GM19239 (cell line): ENCODE results near the gene LINC00305.

Experiments used
- DNase-seq: peaks from one replicate; pipeline ENCODE4 v3.0.0; 2011; ENCODE audit warnings: low spot score; ENCODE audit not compliant: insufficient read length
- FAIRE-seq: peaks from 2 replicates; lab custom pipeline; 2011; peaks lifted over from hg19 to GRCh38; lab: Jason Lieb, UNC

LINC00305 gene

GRCh38 chr18:64148988-64149387 lies at the start of gene LINC00305:
LINC00305 (minus strand) TSS chr18:64149088.
- FAIRE-seq (no peak), DNase-seq (no peak)

- DNase-seq (no peak), FAIRE-seq (no peak)
Observed at GRCh38 chr18:64191069-64191468, 42.2 kb upstream of the LINC00305 start.

DNA sequence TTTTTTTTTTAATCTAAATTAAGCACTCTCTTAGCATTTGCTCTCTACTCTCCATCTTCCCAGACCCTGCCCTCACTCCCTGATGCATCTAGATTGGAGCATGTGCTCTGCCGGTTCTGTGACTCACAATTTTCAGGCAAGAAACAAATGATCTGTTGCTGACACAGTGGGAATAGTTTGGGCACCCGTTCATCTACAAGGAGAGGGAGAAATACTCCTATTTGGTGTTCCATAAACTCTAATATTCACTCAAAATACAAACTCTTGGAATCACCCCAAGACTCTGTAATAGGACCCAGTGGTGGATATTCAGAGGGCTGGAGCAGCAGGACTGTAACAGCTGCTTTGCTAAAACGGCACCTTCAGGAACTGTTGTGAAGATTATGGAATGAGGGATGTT lies 37.1 kb upstream of the LINC00305 start:
- FAIRE-seq (no peak), DNase-seq (no peak)

GRCh38 chr18:64183665-64184064 lies 34.8 kb upstream of the LINC00305 start:
- FAIRE-seq (no peak), DNase-seq (no peak)

GRCh38 chr18:64180617-64181016 lies 31.7 kb upstream of the LINC00305 start:
- no peak for DNase-seq
- FAIRE-seq, result no peak

DNA sequence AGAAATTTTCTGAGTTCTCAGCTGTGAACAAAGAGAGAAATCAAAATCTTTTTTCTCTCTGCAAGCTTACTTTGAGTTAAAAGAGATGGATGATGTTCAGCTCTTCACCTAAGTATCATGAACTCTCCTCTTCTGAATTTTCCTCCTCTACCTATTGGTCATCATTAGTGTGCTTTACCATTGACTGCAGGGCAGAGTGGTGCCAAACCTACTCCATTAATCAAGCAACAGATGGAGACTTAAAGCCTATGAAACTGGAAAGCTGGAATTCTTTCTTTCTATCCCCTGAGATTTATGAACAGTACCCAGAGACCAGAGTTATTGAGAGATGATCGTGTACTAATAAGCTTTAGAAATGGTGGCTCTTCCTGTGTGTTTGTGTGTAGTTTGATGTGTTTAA lies 31.3 kb upstream of the LINC00305 start:
- FAIRE-seq (no peak), DNase-seq (no peak)

DNA sequence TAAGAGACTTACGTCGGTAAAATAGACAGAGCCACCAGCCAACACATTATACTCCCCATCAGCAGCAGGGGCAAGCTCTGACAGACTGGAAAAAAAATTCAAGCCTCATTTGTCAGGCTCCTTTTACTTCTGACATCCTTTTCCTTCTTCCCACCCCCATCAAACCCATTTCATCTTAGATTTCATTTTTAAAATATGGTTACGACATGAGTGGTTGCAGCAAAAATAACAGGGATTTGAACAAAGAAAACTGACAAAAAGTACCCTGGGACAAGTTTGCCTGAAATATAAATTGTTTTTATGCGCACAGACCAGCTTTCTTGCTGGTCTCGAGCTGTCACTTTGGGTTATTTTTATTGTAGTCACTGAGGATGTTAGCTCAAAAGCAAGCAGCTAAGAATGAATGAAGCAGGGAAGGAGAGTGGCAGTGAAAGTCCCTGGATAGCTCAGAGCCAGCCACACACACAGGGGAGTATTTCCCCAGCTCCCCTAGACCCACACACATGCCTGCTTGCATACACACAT lies 30.7 kb upstream of the LINC00305 start:
- FAIRE-seq, result no peak

DNA sequence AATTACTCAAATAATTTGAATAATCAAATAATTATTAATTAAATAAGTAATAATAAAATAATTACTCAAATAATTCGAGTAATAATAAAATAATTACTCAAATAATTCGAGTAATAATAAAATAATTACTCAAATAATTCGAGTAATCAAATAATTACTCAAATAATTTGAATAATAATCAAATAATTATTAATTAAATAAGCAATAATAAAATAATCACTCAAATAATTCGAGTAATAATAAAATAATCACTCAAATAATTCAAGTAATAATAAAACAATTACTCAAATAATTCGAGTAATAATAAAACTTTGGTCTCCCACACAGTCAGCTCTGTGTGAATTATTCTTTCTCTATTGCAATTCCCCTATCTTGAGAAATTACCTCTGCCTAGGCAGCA lies 30.0 kb upstream of the LINC00305 start:
- no peak for FAIRE-seq

More for the DNA sequence above, 30.7 kb upstream of the LINC00305 start:
- DNase-seq, result no peak

DNA sequence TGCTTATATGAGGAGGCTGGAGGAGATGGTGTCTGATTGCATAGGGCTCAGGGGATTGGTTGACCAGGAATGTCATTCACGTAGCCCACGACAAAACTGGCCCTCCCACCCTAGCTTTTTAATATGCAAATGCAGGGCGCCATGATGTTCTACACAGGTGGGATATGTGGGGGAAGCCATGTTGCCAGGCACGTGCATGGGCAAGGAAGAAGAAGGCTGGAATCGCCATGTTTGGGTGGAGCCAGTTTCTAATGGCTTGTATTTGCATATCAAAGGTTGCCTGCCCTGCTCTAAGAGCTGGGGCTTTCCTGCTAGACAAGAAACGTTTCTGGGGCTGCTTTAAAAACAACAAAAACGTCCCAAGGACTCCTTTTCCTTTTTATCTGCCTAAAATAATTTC lies 26.5 kb upstream of the LINC00305 start:
- FAIRE-seq, result no peak

More for the DNA sequence above, 30.0 kb upstream of the LINC00305 start:
- no peak for DNase-seq

DNA sequence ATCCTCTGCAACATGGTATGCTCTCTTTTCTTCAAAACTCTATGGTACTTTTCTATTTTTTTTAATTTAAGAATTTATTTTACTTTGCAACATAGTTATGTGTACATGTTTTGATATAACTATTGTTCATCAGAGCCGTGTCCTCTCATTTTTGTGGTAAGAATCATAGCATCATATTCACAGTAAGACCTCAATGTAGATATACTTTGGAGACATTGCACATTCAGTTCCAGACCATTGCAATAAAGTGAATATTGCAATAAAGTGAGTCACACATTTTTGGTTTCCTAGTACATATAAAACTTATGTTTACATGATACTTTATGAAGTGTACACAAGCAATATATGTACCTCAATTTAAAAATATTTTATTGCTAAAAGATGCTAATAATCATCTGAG lies 22.7 kb upstream of the LINC00305 start:
- FAIRE-seq (no peak), DNase-seq (no peak)

More for the DNA sequence above, 26.5 kb upstream of the LINC00305 start:
- no peak for DNase-seq

DNA sequence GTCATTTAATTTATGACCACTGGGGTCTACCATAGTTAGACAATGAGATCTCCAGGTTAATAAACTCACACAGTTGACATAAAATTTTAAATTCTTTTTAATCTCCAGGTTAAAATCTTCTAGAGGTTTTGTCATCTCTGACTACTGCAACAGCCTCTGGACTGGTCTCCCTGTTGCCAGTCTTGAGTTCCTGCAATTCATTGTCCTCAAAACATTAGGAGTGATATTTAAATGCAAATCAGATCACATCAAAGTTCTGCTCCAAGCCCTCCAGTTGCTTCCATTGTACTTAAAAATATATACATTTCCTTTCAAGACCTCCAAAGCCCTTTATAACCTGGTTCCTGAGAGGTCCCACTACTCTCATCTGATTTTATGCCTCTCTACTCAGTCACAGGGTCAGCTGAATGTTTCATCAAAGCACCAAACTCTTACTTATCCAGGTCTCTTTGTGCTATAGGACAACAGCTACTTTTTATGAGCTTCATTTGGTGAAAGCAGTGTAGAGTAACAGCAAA lies 18.6 kb upstream of the LINC00305 start:
- no peak for FAIRE-seq
- DNase-seq, result no peak

- no peak for FAIRE-seq
- no peak for DNase-seq
Observed at GRCh38 chr18:64165906-64166305, 17.0 kb upstream of the LINC00305 start.

GRCh38 chr18:64164883-64165282 lies 16.0 kb upstream of the LINC00305 start:
- DNase-seq (no peak), FAIRE-seq (no peak)

DNA sequence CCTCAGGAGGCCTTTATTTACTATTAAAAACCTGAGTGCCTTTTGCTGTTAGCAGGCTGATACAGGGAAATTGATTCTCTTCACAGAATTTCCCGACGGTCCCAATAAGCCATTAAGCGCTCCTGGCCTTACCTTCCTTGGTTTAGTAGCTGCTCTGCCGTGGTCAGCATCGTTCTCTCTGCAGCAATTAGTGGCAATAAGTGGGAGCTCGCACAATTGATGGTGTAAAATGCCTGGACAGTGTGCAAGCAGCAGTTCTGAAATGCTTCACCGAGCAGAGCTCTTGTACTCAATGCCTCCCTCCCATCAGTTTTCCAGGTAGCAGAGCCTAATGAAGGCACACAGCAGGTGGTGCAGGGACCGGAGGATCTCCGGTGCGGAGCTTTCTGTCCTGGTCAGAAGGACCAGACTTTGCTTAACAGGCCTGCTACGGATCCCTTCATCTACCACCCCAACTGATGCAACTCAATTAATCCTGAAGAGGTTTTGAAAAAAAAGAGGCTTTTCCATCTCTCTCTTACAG lies 1.1 kb upstream of the LINC00305 start:
- FAIRE-seq (no peak), DNase-seq (no peak)

GRCh38 chr18:64142904-64143303 lies 6.0 kb downstream of the LINC00305 start:
- FAIRE-seq (no peak), DNase-seq (no peak)

GRCh38 chr18:64137914-64138313 lies 11.0 kb downstream of the LINC00305 start:
- DNase-seq, result no peak
- no peak for FAIRE-seq

DNA sequence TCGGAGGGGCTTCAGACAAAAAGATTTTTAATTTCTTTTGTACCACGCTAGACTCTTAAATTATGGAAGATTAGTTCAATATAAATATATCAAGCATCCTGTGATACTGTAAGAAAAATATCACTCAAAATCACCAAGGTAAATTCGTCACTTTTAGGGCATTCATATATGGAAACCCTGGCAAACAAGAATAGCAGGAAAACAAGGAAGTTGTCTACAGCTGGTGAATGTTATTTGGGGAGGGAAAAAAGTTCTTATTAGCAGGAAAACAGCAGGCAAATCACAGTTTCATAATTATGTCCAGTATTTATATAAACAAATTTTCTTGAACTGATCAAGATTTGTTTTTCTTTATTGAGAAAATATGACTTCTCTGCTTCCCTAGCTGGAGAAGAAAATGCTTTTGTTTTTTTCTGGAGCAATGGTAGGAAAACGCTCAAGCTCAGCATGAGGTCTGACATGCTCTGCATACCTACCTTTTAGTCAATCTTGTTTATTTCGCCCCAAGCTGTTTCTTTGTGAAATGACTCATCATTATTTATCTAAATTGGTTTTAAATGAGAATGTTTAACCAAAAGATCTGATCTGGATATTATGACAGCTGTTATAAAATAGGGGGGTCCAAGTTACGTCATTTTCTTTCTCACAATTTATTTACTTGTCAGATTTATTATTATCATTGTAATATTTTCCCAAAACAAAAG lies 14.7 kb downstream of the LINC00305 start:
- DNase-seq (no peak), FAIRE-seq (no peak)

- no peak for DNase-seq
- no peak for FAIRE-seq
Observed at GRCh38 chr18:64132871-64133270, 16.0 kb downstream of the LINC00305 start.

- FAIRE-seq, result no peak
- no peak for DNase-seq
Observed at GRCh38 chr18:64131314-64131713, 17.6 kb downstream of the LINC00305 start.

DNA sequence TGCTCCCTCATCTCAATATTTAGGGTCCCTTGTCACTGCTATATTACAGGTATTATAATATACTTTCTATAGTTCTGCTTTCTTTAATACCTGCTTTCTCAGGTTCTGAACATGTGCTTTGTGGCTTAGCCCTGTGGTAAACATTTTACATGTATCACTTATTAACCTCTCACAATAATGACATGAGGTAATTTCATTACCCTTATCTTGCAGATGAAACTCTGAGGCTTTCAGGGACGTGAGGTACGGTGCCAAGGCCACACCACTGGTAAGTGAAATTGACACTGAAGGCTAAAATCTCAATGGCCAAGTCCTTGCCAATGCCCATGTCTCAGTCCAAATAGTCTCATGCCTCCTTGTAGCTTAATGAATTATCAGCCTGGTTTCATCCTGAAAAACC lies 21.7 kb downstream of the LINC00305 start:
- FAIRE-seq (no peak), DNase-seq (no peak)

DNA sequence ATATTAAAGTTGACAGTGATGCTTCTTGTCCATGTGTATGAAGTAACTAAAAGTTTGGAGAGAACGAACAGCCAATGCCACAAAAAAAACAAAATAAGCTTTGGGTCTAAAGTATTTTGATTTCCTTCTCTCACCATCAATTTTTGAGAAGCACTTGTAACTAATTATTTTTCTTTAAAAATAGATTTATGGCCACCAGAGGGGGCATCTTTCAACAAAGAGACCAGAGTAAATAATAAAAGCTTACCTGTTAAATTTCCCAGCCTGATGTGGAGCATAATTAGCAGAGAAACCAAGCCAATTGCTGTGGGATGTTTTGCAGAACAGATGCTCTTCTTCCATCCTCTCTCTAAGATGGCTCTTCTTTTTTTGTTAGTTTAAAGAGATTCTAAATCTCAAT lies 29.0 kb downstream of the LINC00305 start:
- FAIRE-seq, result no peak

DNA sequence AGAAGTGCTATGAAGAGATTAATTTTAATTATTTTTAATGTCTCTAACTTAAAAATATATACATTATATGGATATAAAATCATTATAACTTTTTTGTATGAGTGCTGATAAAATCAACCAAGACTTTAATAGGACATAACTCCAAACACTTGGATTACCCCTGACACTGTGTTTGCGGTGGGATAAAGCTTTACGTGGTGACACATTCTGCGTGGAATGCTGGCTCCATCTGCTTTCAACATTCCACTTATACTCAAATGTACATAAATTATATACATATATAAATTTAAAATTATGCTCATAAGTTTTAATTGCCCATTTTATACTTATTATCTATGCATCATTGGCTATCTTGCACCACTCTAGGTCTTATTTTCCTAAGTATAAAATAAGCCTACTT lies 30.5 kb downstream of the LINC00305 start:
- DNase-seq (no peak), FAIRE-seq (no peak)

More for the DNA sequence above, 29.0 kb downstream of the LINC00305 start:
- DNase-seq, result no peak
